IMR-90 (cell line): ENCODE results near the gene MYEOV. TPM values are rescaled to one million over a fixed set of nuclear protein-coding genes. Genes with fewer than 3 reads are reported as not detected.
A peak's percentile ranks its signal among the peaks of the same experiment; 100 is the strongest.

Experiments used
- ATAC-seq: fragments of 200-7000 bp; cut with Tn5 transposase; 2 replicates; pipeline ENCODE4 v1.9.1; 2020; ENCODE audit warnings: low read depth, mild to moderate bottlenecking, moderate library complexity
- BruUV-seq: library from RNA; stranded (reverse); fragments of 400-500 nt; replicated peaks from 2 replicates; lab custom pipeline; 2021; lab: Mats Ljungman, UMichigan
- CTCF ChIA-PET: fragments of 300-600 bp; formaldehyde crosslinking; extraction: SDS; loops from one replicate; lab custom pipeline; 2021; ENCODE audit warnings: antibody characterized with exemption; lab: Yijun Ruan, JAX
- POLR2A ChIA-PET: fragments of 300-600 bp; sonication (Branson Sonifier 250); formaldehyde crosslinking; loops from one replicate; lab custom pipeline; 2022; ENCODE audit warnings: antibody characterized with exemption; ENCODE audit not compliant: unreplicated experiment; lab: Charles Lee
- DNase-seq: peaks from one replicate; pipeline ENCODE4 v3.0.0; 2013
- H2AFZ ChIP-seq: replicated peaks from 2 replicates; pipeline ENCODE3; 2013; ENCODE audit warnings: low read length, mild to moderate bottlenecking; ENCODE audit not compliant: poor library complexity
- H2AK5ac ChIP-seq: 2 replicates; pipeline ENCODE4 v1.6.1; 2013; ENCODE audit warnings: low read depth, low read length, inconsistent platforms
- H2AK9ac ChIP-seq: replicated peaks from 2 replicates; pipeline ENCODE3; 2013; ENCODE audit warnings: mild to moderate bottlenecking, low read depth, low read length, moderate library complexity; ENCODE audit not compliant: poor library complexity
- H2BK120ac ChIP-seq: 2 replicates; pipeline ENCODE4 v1.6.1; 2013; ENCODE audit warnings: low read depth, low read length, inconsistent platforms
- H2BK15ac ChIP-seq: 3 replicates; pipeline ENCODE4 v1.6.1; 2013; ENCODE audit warnings: low read depth, low read length, inconsistent platforms
- H2BK20ac ChIP-seq: 2 replicates; pipeline ENCODE4 v1.6.1; 2013; ENCODE audit warnings: low read depth, mild to moderate bottlenecking, inconsistent platforms, low read length, moderate library complexity
- H2BK5ac ChIP-seq: 2 replicates; pipeline ENCODE4 v1.6.1; 2013; ENCODE audit warnings: mild to moderate bottlenecking, low read depth, low read length, inconsistent platforms; ENCODE audit not compliant: poor library complexity, severe bottlenecking
- H3K14ac ChIP-seq: replicated peaks from 2 replicates; pipeline ENCODE4 v1.6.1; 2013; ENCODE audit warnings: low read depth, low read length, inconsistent platforms
- H3K18ac ChIP-seq: 2 replicates; pipeline ENCODE4 v1.6.1; 2013; ENCODE audit warnings: low read depth, low read length, control low read depth
- H3K23ac ChIP-seq: 2 replicates; pipeline ENCODE4 v1.6.1; 2013; ENCODE audit warnings: low read depth, low read length, inconsistent platforms
- H3K27ac ChIP-seq: 2 replicates; pipeline ENCODE4 v1.5.1; 2013; ENCODE audit warnings: mild to moderate bottlenecking, control low read depth, low read length; ENCODE audit not compliant: insufficient read depth
- H3K27me3 ChIP-seq: 2 replicates; pipeline ENCODE4 v1.6.1; 2013; ENCODE audit warnings: low read length; ENCODE audit not compliant: control insufficient read depth, insufficient read depth
- H3K36me3 ChIP-seq: 2 replicates; pipeline ENCODE4 v1.6.1; 2013; ENCODE audit warnings: low read length, mixed read lengths; ENCODE audit not compliant: control insufficient read depth, insufficient read depth
- H3K4ac ChIP-seq: 2 replicates; pipeline ENCODE4 v1.6.1; 2013; ENCODE audit warnings: low read depth, low read length, inconsistent platforms
- H3K4me1 ChIP-seq: 2 replicates; pipeline ENCODE4 v1.6.1; 2013; ENCODE audit warnings: low read length, mixed read lengths; ENCODE audit not compliant: control insufficient read depth, insufficient read depth
- H3K4me2 ChIP-seq: 2 replicates; pipeline ENCODE4 v1.6.1; 2013; ENCODE audit warnings: low read depth, mild to moderate bottlenecking, control low read depth, low read length, moderate library complexity
- H3K4me3 ChIP-seq: 2 replicates; pipeline ENCODE4 v1.5.1; 2013; ENCODE audit warnings: low read depth, mild to moderate bottlenecking, control low read depth, low read length, moderate library complexity; ENCODE audit not compliant: insufficient read depth
- H3K56ac ChIP-seq: 2 replicates; pipeline ENCODE4 v1.6.1; 2013; ENCODE audit warnings: low read length, inconsistent platforms; ENCODE audit not compliant: insufficient read depth; ENCODE audit errors: extremely low read depth
- H3K79me1 ChIP-seq, 2 experiments: 2 replicates each; pipeline ENCODE4 v1.6.1; 2013; ENCODE audit warnings: low read length in 2 of 2, inconsistent platforms in 1 of 2, low read depth in 1 of 2
- H3K9ac ChIP-seq: 2 replicates; pipeline ENCODE4 v1.6.1; 2013; ENCODE audit warnings: low read depth, low read length, control low read depth
- H3K9me1 ChIP-seq: 2 replicates; pipeline ENCODE4 v1.6.1; 2013; ENCODE audit warnings: low read length, inconsistent platforms; ENCODE audit not compliant: insufficient read depth
- H3K9me3 ChIP-seq: 2 replicates; pipeline ENCODE4 v1.6.1; 2013; ENCODE audit warnings: low read length; ENCODE audit not compliant: control insufficient read depth, insufficient read depth
- H4K20me1 ChIP-seq: 2 replicates; pipeline ENCODE4 v1.6.1; 2013; ENCODE audit warnings: low read length, inconsistent platforms; ENCODE audit not compliant: insufficient read depth
- H4K5ac ChIP-seq: 2 replicates; pipeline ENCODE4 v1.6.1; 2013; ENCODE audit warnings: mild to moderate bottlenecking, low read depth, low read length, control low read depth
- H4K8ac ChIP-seq, 2 experiments: 2 replicates each; pipeline ENCODE4 v1.6.1; 2013; ENCODE audit warnings: low read depth in 2 of 2, low read length in 2 of 2, control low read depth in 1 of 2, inconsistent platforms in 1 of 2
- H4K91ac ChIP-seq: 2 replicates; pipeline ENCODE4 v1.6.1; 2013; ENCODE audit warnings: low read depth, low read length, inconsistent platforms; ENCODE audit not compliant: insufficient read depth
- CTCF ChIP-seq: conservative IDR thresholded peaks from 2 replicates; pipeline ENCODE4 v1.5.1; 2012; ENCODE audit warnings: mild to moderate bottlenecking, low read depth, low read length, improper control_type of control experiment
- MAZ ChIP-seq: IDR thresholded peaks from 2 replicates; pipeline ENCODE4 v1.6.1; 2012; ENCODE audit warnings: low read depth, mild to moderate bottlenecking, low read length, improper control_type of control experiment, moderate library complexity, borderline replicate concordance
- MXI1 ChIP-seq: IDR thresholded peaks from 2 replicates; pipeline ENCODE4 v1.6.1; 2012; ENCODE audit warnings: low read depth, mild to moderate bottlenecking, low read length, moderate library complexity, borderline replicate concordance
- NFE2L2 ChIP-seq: fragments of 150-350 bp; IDR thresholded peaks from 2 replicates; pipeline ENCODE4 v1.6.1; 2016; ENCODE audit warnings: low read depth, mild to moderate bottlenecking, low read length
- RAD21 ChIP-seq: IDR thresholded peaks from 2 replicates; pipeline ENCODE4 v1.6.1; 2012; ENCODE audit warnings: low read length, improper control_type of control experiment
- RCOR1 ChIP-seq: IDR thresholded peaks from 2 replicates; pipeline ENCODE4 v1.6.1; 2012; ENCODE audit warnings: mild to moderate bottlenecking, low read length, improper control_type of control experiment; ENCODE audit not compliant: insufficient replicate concordance
- WGBS, 2 experiments: methylation state at CpG; one replicate each; pipeline versions ENCODE4 v1.1.5 to v1.1.7; 2013; ENCODE audit warnings: missing lambda C conversion rate in 2 of 2; ENCODE audit not compliant: insufficient read length in 1 of 2; ENCODE audit errors: extremely low coverage in 2 of 2; 5-methylcytosine and 5-hydroxymethylcytosine counted together
- dilution Hi-C: fragments of 300-500 bp; cut with HindIII; formaldehyde crosslinking; loops from one replicate; pipeline ENCODE4 v1.14.3; 2018; ENCODE audit warnings: low sequenced_read_pairs; ENCODE audit not compliant: unreplicated experiment
- in situ Hi-C: fragments of 300-500 bp; cut with MboI; formaldehyde crosslinking; loops from 3 replicates; pipeline ENCODE4 v1.14.3; 2019; ENCODE audit warnings: low sequenced_read_pairs, inconsistent platforms, mixed read lengths
- intact Hi-C: fragments of 100-400 bp; cut with micrococcal nuclease; formaldehyde crosslinking; loops from 2 replicates; pipeline ENCODE4 v1.10.0; 2022
- polyA plus RNA-seq, 3 experiments: library from polyadenylated mRNA; depleted of rRNA; stranded (reverse); fragments of >200 nt; gene quantifications; 2 replicates each; pipeline ENCODE4 v1.2.3, GENCODE V29; 2012; ENCODE audit warnings: low replicate concordance in 1 of 3
- total RNA-seq: library from RNA; depleted of rRNA; stranded (reverse); fragments of >200 nt; gene quantifications from 2 replicates; pipeline ENCODE4 v1.2.3, GENCODE V29; 2012

Gene MYEOV
- total and polyA plus RNA-seq, 2 of the 4 experiments (the other 2 are of a cell fraction), result 5.8 to 6.8 TPM

GRCh38 chr11:69294571-69295078 is 670 bp downstream of the MYEOV start:
- intact Hi-C loops (loop anchor here (10.0 kb wide), 1 partner anchor 160 kb away; no protein-coding TSS in a partner anchor), dilution Hi-C loops (no loop called here), in situ Hi-C loops (no loop called here)
- Histone ChIP-seq H3K4me2 (no peak overlapping the region), H2BK5ac (peak overlapping the region; percentile 33), H3K4me3 (no peak overlapping the region), H2BK15ac (no peak overlapping the region; the same call in 2 of the 3 replicates), H3K56ac (no peak overlapping the region), H2BK120ac (peak overlapping the region; percentile 95; the same call in 1 of the 2 replicates), H3K9me1 (peaks cover 17% of the 10 kb centered on the region), H4K91ac (peak overlapping the region; percentile 87; the same call in 1 of the 2 replicates), H3K79me1 (peaks cover 3 to 21% of the 10 kb centered on the region in 2 experiments; a peak in 3 of 4 replicates), H3K9ac (no peak overlapping the region), H4K5ac (no peak overlapping the region), H2AK5ac (peak overlapping the region; percentile 100), H3K23ac (no peak overlapping the region), H3K18ac (no peak overlapping the region), H3K9me3 (no peaks in the 10 kb centered on the region), H2AK9ac (no peak overlapping the region), H3K4ac (peak overlapping the region; percentile 90; the same call in 1 of the 2 replicates), H3K4me1 (peaks cover 28% of the 10 kb centered on the region), H3K14ac (no peak overlapping the region), H2AFZ (no peak overlapping the region), H4K20me1 (no peaks in the 10 kb centered on the region; the same call in 1 of the 2 replicates), H4K8ac (peak overlapping the region in 1 of 2 experiments; percentile 19; a peak in 1 of 4 replicates), H2BK20ac (peak overlapping the region; percentile 97; the same call in 1 of the 2 replicates), H3K27ac (no peak overlapping the region; the same call in 1 of the 2 replicates), H3K27me3 (no peaks in the 10 kb centered on the region), H3K36me3 (no peaks in the 10 kb centered on the region)
- ChIA-PET POLR2A (interaction anchor here (0.9 kb wide), 1 partner anchor 351 kb away, joined by 3 read pairs; no protein-coding TSS in a partner anchor), CTCF (interaction anchor here (1.2 to 1.3 kb wide), 2 partner anchors 10 to 163 kb away, joined by 3 to 4 read pairs; no protein-coding TSS in a partner anchor)
- no peak for DNase-seq
- no peak for ATAC-seq
- WGBS, 2 experiments, result 88% methylated on average over 3 of the region's 8 CpGs; no CpG with 5 or more reads in 1 of the 2 experiments
- TF ChIP-seq RCOR1, result no peak
- TF ChIP-seq CTCF, result no peak
- TF ChIP-seq NFE2L2, result no peak
- no peak for TF ChIP-seq MXI1
- no peak for TF ChIP-seq MAZ
- TF ChIP-seq RAD21, result no peak
- BruUV-seq, result no TSS peak
